PC-9 (cell line): Measurements from ENCODE around the gene PIM1. TPM values are rescaled to one million over a fixed set of nuclear protein-coding genes. Genes with fewer than 3 reads are reported as not detected.

Source experiments
- BruUV-seq: library from RNA; stranded (reverse); fragments of 400-500 nt; replicated peaks from 2 replicates; lab custom pipeline; 2021; lab: Mats Ljungman, UMichigan
- CTCF ChIA-PET: fragments of 300-600 bp; sonication (Branson Sonifier 250); formaldehyde crosslinking; loops from one replicate; lab custom pipeline; 2022; ENCODE audit warnings: antibody characterized with exemption; lab: Charles Lee
- POLR2A ChIA-PET: fragments of 300-600 bp; sonication (Branson Sonifier 250); formaldehyde crosslinking; loops from one replicate; lab custom pipeline; 2022; ENCODE audit warnings: antibody characterized with exemption; ENCODE audit not compliant: unreplicated experiment; lab: Charles Lee
- DNase-seq, 2 experiments: peaks; one replicate each; pipeline versions ENCODE4 v3.0.0 to v3.0.0-alpha.2; 2015 to 2022; ENCODE audit warnings: mixed read lengths in 1 of 2
- H2AFZ ChIP-seq: fragments of 200-600 bp; sonication (generic); 2 replicates; pipeline ENCODE4 v1.8.1; 2017; ENCODE audit warnings: antibody characterized with exemption
- H3F3A ChIP-seq: fragments of 200-600 bp; sonication (generic); 2 replicates; pipeline ENCODE4 v1.8.1; 2017; ENCODE audit warnings: antibody characterized with exemption, mild to moderate bottlenecking, low read depth; ENCODE audit not compliant: insufficient read depth
- H3K27ac ChIP-seq: fragments of 200-600 bp; sonication (generic); 2 replicates; pipeline ENCODE4 v1.6.1; 2016; ENCODE audit warnings: mixed run types
- H3K27me3 ChIP-seq: fragments of 200-600 bp; sonication (generic); 2 replicates; pipeline ENCODE4 v1.6.1; 2016; ENCODE audit warnings: low read depth, mixed run types; ENCODE audit not compliant: insufficient read depth
- H3K36me3 ChIP-seq: fragments of 200-600 bp; sonication (generic); 2 replicates; pipeline ENCODE4 v1.6.1; 2016; ENCODE audit warnings: low read depth, mixed run types
- H3K4me1 ChIP-seq: fragments of 200-600 bp; sonication (generic); replicated peaks from 2 replicates; pipeline ENCODE4 v1.6.1; 2016; ENCODE audit warnings: mixed run types; ENCODE audit not compliant: insufficient read depth
- H3K4me2 ChIP-seq: fragments of 200-600 bp; sonication (generic); 2 replicates; pipeline ENCODE4 v1.6.1; 2017; ENCODE audit warnings: mixed run types
- H3K4me3 ChIP-seq: fragments of 200-600 bp; sonication (generic); 2 replicates; pipeline ENCODE4 v1.6.1; 2016; ENCODE audit warnings: mixed run types
- H3K79me2 ChIP-seq: fragments of 200-600 bp; sonication (generic); 2 replicates; pipeline ENCODE4 v1.6.1; 2017; ENCODE audit warnings: low read depth, mixed run types
- H3K9me2 ChIP-seq: fragments of 200-600 bp; sonication (generic); 2 replicates; pipeline ENCODE4 v1.8.1; 2017; ENCODE audit warnings: mild to moderate bottlenecking; ENCODE audit not compliant: insufficient read depth
- H3K9me3 ChIP-seq: fragments of 200-600 bp; sonication (generic); 2 replicates; pipeline ENCODE4 v1.8.1; 2016; ENCODE audit warnings: low read depth; ENCODE audit not compliant: insufficient read depth
- H4K20me1 ChIP-seq: fragments of 200-600 bp; sonication (generic); 2 replicates; pipeline ENCODE4 v1.8.1; 2017; ENCODE audit not compliant: insufficient read depth
- CTCF ChIP-seq: fragments of 200-600 bp; sonication (generic); conservative IDR thresholded peaks from 2 replicates; pipeline ENCODE4 v1.6.1; 2017; ENCODE audit warnings: mixed run types, antibody characterized with exemption, mild to moderate bottlenecking, moderate library complexity
- EZH2 ChIP-seq: fragments of 200-600 bp; sonication (generic); IDR thresholded peaks from 2 replicates; pipeline ENCODE4 v1.8.0; 2017; ENCODE audit warnings: antibody characterized with exemption, low read depth
- intact Hi-C: fragments of 100-400 bp; cut with micrococcal nuclease; formaldehyde crosslinking; loops from one replicate; pipeline ENCODE4 v1.10.0; 2022; ENCODE audit not compliant: unreplicated experiment
- total RNA-seq: library from RNA; stranded (reverse); gene quantifications from 2 replicates; pipeline ENCODE4 v1.2.3, GENCODE V29; 2021

PIM1 gene
- total RNA-seq, 1 experiment from 2014 or later: 51.0 TPM

- Histone ChIP-seq H3K79me2 (peaks cover 5% of the 10 kb centered on the region), H3K4me3 (peak overlapping the region; percentile 51; the same call in 1 of the 2 replicates), H3K27me3 (no peaks in the 10 kb centered on the region), H3K27ac (peak overlapping the region; percentile 95), H3F3A (peaks cover 78% of the 10 kb centered on the region), H3K4me1 (peaks cover 93% of the 10 kb centered on the region), H2AFZ (no peak overlapping the region), H3K9me2 (no peaks in the 10 kb centered on the region), H3K4me2 (peak overlapping the region; percentile 68), H3K9me3 (no peaks in the 10 kb centered on the region), H4K20me1 (no peaks in the 10 kb centered on the region), H3K36me3 (no peaks in the 10 kb centered on the region)
- no peak for DNase-seq
- ChIA-PET CTCF (no interaction called here), POLR2A (interaction anchor here (1.3 kb wide), 1 partner anchor 107 kb away, joined by 11 read pairs; no protein-coding TSS in a partner anchor)
- TF ChIP-seq EZH2 (no peak), CTCF (no peak)
- intact Hi-C loops: loop anchor here (10.0 kb wide), 1 partner anchor 107 kb away; no protein-coding TSS in a partner anchor
- BruUV-seq: TSS peak; percentile 28
Measured at GRCh38 chr6:37131960-37132253, 38.0 kb upstream of the PIM1 start.

- Histone ChIP-seq H3K4me1 (peaks cover 89% of the 10 kb centered on the region), H3K79me2 (peaks cover 6% of the 10 kb centered on the region), H3K9me3 (no peaks in the 10 kb centered on the region), H3K9me2 (no peaks in the 10 kb centered on the region), H4K20me1 (no peaks in the 10 kb centered on the region), H3K27ac (peak overlapping the region; percentile 98), H3K36me3 (no peaks in the 10 kb centered on the region), H3K27me3 (no peaks in the 10 kb centered on the region), H3K4me2 (peak overlapping the region; percentile 84), H3K4me3 (peak overlapping the region; percentile 43; the same call in 1 of the 2 replicates), H3F3A (peaks cover 78% of the 10 kb centered on the region), H2AFZ (no peak overlapping the region)
- intact Hi-C loops: loop anchor here (1.0 to 10.0 kb wide), 3 partner anchors 32 to 109 kb away; no protein-coding TSS in a partner anchor
- peak; percentile 36 to 77 for DNase-seq
- POLR2A ChIA-PET: interaction anchor here (1.1 to 1.6 kb wide), 2 partner anchors 31 to 77 kb away, joined by 3 to 6 read pairs; no protein-coding TSS in a partner anchor
- TF ChIP-seq EZH2 (no peak), CTCF (no peak)
- CTCF ChIA-PET: interaction anchor here (0.6 to 1.3 kb wide), 2 partner anchors 31 to 41 kb away, joined by 3 read pairs; no protein-coding TSS in a partner anchor
- TSS peak; percentile 61 for BruUV-seq
Measured at GRCh38 chr6:37134036-37134395, 35.9 kb upstream of the PIM1 start.

- Histone ChIP-seq H3K9me3 (no peaks in the 10 kb centered on the region), H3F3A (peaks cover 83% of the 10 kb centered on the region), H3K27me3 (no peaks in the 10 kb centered on the region), H3K4me1 (peaks cover 89% of the 10 kb centered on the region), H4K20me1 (no peaks in the 10 kb centered on the region), H2AFZ (no peak overlapping the region), H3K4me2 (peak overlapping the region; percentile 84), H3K9me2 (no peaks in the 10 kb centered on the region), H3K4me3 (peak overlapping the region; percentile 43; the same call in 1 of the 2 replicates), H3K36me3 (no peaks in the 10 kb centered on the region), H3K27ac (peak overlapping the region; percentile 98), H3K79me2 (peaks cover 6% of the 10 kb centered on the region)
- TF ChIP-seq EZH2: no peak
- TF ChIP-seq CTCF: no peak
- DNase-seq: peak; percentile 79 to 97
- ChIA-PET POLR2A (interaction anchor here (0.6 to 1.6 kb wide), 5 partner anchors 32 to 78 kb away, joined by 3 to 34 read pairs (median 5); no protein-coding TSS in a partner anchor), CTCF (interaction anchor here (0.7 to 1.3 kb wide), 3 partner anchors 30 to 78 kb away, joined by 3 read pairs; no protein-coding TSS in a partner anchor)
- intact Hi-C loops: loop anchor here (1.0 to 10.0 kb wide), 3 partner anchors 32 to 110 kb away; no protein-coding TSS in a partner anchor
- BruUV-seq: no TSS peak
Measured at GRCh38 chr6:37134396-37135191, 35.4 kb upstream of the PIM1 start.
